NCI-H524 treated with DMSO at 0.1 percent for 48 hours (cell line): ENCODE data around the gene TCFL5.
"Not testable (repeated sequence)": the region's sequence is repeated elsewhere in the genome, so short reads cannot be mapped to it uniquely, and the experiment has no call there.

Experiments used
- DNase-seq: peaks from one replicate; lab custom pipeline; 2025; lab: John Stamatoyannopoulos, UW

The TCFL5 gene

DNA sequence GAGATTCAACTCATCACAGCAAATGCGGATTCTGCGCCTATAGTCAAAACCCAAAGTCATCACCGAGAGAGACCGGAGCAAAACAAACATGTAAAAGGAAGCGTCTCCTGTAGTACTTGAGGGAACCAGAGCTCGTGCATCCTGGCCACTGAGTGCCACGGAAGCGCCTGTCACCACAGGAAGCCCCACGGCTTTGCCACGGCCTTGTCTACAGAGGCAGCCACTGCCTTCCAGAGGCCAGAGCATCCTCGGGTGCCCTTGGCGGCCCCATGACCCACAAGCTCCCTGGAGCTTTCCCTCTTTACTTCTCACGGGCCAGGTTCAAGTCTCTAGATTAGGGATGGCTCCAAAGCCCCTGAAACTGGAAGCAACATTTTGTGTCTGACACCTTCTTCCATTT lies 7.5 kb downstream of the TCFL5 start:
- DNase-seq, result no peak

DNA sequence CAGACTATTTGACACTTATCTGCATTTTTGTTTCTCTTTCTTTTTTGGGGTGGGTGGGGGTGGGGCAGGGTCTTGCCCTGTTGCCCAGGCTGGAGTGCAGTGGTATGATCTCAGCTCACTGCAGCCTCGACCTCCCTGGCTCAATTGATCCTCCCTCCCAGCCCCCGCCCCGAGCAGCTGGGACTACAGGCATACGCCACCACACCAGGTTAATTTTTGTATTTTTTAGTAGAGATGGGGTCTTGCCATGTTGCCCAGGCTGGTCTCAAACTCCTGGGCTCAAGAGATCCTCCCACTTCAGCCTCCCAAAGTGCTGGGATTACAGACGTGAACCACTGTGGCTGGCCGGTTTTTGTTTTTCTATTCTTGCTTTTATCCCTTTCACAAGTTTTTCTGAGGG lies 8.3 kb downstream of the TCFL5 start:
- DNase-seq, result not testable (repeated sequence)

DNA sequence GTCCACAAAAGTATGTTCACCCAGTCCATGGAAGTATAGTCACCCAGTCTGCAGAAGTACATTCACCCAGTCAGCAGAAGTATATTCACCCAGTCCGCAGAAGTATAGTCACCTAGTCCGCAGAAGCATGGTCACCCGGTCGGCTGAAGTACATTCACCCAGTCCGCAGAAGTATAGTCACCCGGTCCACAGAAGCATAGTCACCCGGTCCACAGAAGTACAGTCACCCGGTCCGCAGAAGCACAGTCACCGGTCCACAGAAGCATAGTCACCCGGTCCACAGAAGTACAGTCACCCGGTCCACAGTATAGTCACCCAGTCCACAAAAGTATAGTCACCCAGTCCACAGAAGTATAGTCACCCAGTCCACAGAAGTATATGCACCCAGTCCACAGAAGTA lies 8.8 kb downstream of the TCFL5 start:
- no peak for DNase-seq

DNA sequence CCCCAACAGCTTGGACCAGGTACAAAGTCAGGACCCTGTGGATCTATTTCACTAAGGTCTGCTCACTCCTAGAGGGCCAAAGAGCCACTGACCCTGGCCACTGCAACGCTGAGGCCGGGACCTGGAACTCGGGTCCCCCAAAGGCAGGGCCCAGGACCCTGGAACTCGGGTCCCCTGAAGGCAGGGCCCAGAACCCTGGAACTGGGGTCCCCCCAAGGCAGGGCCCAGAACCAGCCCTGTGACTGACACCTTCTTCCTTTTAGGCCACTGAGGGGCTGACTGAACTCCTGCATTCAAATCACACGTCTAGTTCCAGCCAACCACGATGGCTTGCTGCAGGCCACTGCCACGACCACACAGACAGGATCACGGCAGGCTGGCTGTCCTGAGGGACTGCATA lies 9.4 kb downstream of the TCFL5 start:
- no peak for DNase-seq

DNA sequence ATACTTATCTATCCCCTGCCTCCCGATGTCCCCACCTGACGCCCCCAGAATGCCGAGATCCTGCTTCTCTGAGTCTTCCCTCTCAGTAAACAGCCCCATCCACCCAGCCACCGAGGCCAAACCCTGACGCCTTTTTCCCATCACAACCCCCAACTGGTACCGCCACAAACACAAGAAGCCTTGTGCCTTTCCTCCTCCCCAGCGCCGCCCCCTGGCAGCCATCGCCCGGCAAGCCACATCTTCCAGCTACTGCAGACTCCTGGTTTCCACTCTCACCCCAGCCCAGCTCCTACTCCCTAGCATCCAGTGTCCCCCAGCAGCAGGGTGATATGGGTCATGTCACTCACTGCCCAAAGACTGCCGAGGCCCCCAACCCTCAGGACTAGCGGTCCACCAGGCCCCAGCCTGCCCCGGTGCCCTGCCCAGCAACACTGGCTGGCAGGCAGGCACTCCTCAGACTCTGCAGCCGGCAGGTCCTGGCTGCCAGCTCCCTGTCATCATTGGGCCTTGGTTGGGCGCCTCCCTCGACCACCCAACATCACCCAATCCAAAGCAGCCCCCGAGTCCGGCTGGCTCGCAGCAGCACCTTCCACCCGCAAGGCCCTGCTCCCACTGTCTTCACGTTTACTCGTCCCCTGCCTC lies 11.2 kb downstream of the TCFL5 start:
- no peak for DNase-seq

DNA sequence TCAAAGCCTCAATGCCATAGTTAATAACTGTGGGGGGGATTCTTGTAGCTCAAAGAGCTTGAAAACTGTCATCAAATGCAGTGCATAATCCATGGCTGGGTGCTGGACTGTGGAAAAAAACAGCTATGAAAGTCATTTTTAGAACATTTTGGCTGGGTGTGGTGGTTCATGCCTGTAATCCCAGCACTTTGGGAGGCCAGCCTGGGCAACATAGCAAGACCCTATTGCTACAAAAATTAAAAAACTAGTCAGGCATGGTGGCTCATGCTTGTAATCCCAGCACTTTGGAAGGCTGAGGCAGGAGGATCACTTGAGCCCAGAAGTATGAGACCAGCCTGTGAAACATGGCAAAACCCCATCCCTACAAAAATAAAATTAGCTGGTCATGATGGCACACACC lies 12.2 kb downstream of the TCFL5 start:
- DNase-seq, result no peak

DNA sequence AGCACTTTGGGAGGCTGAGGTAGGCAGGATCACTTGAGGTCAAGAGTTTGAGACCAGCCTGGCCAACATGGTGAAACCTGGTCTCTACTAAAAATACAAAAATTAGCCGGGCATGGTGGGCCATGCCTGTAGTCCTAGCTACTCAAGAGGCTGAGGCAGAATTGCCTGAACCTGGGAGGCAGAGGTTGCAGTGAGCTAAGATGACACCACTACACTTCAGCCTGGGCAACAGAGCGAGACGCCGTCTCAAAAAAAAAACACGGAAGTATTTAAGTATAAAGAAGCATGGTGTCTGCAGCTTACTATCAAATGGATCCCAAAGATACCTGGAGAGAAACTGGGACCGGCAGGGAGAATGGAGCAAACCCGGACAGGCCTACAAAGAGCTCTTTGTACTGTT lies 12.7 kb downstream of the TCFL5 start:
- DNase-seq, result not testable (repeated sequence)

DNA sequence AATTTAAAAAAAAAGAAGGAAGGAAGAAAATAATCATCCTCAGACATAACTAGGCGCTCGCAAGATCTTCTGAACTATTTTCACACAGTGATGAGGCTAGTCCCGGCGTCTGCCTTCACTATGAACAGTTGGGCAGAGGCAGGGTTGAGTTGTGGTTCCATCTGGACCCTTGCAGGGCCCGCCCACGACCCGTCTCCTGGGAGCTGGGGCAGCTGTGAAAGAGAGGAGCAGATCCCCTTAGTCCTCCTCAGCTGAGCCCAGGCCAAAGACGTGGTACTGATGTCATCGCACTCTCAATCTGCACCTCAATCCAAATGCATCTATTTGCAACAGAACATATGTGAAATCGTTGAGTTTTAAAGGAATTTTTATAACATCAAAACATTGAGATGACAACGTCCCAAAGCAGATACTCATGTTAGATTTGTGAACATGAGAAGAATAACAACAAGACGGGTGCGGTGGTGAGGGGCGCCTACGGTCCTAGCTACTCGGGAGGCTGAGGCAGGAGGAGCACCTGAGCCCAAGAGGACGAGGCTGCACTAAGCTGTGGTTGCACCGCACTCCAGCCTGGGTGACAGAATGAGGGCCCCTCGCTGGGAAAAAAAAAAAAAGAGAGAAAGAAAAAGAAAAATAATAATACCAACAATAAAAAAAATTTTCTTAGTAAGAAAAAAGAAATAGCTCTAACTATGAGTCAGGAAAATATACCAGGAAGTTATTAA lies 15.3 kb downstream of the TCFL5 start:
- peak; percentile 67 for DNase-seq

DNA sequence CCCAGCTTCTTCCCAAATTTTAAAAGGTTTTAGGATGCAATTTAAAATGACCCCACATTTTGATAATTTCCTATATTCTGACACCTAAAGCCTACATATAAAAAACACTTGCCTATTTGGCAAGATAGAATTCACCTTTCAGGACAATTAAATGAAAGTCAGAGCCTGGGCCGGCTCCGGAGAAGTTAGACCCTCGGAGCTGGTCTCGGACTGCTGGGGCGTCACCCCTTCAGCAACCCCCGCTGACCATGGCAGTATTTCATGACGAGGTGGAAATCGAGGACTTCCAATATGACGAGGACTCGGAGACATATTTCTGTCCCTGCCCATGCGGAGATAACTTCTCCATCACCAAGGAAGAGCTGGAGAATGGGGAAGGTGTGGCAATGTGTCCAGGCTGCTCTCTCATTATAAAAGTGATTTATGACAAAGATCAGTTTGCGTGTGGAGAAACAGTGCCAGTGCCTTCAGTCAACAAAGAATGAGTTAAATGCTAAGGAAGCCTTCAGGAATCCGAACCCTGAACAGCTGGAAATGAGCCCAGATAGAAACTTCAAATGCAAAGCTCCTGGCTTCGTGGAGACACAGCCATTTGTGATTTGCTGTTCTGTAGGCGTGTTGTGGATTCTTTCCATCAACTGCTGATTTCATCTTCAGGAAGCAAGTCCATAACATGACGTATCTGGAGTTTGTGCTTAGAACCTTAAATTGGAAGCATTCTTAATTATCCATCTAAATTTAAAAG lies 16.0 kb downstream of the TCFL5 start:
- DNase-seq, result no peak

DNA sequence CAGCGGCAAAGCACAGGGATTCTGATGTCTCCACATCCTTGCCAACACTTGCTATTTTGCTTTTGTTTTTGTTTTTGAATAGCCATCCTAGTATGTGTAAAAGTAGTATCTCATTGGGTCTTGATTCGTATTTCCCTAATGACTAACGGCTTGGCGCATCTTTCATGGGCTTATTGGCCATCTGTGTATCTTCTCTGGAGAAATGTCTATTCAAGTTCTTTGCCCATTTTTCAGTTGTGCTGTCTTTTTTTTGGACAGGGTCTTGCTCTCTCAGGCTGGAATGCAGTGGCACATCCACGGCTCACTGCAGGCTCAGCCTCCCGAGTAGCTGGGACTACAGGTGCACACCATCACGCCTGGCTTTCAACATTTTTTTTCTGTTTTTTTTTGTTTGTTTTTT lies 17.4 kb downstream of the TCFL5 start:
- DNase-seq, result no peak

DNA sequence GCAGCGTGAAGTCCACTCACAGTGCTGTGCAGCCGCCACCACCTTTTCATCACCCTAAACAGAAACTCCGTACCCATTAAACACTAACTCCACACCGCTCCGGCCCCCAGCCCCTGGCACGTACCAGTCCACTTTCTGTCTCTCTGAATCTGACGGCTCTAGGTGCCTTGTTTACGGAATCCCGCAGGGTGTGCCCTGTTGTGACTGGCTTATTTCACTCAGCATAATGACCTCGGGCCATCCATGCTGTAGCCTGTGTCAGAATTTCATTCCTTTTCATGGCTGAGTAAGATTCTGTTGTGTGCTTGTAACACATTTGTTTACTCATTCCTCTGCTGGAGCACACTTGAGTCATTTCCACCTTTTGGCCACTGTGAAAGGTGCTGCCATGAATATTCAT lies 18.0 kb downstream of the TCFL5 start:
- no peak for DNase-seq

DNA sequence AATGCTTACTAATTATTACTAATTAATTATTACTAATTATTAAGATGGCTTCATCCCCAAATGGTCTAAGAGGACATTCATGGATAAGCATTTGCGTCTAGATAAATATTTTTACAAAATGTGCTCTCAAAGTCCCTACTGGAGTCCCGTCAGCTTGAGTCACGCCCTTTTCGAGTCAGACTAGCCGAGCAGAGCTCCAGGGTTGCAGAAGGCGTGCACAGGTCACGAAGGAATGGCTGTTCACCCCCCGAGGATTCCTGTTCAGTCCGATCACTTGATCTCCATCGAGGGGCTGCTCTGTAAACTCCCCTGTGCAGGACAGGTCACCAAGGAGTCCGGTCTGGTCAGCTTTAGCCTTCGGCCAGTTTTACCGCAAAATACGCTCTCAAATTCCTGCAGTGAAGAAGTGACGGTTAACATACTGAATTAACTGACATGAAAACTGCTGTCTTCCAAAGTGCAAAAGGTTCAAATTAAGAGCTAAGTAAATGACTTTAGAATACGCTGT lies 19.9 kb downstream of the TCFL5 start:
- no peak for DNase-seq

DNA sequence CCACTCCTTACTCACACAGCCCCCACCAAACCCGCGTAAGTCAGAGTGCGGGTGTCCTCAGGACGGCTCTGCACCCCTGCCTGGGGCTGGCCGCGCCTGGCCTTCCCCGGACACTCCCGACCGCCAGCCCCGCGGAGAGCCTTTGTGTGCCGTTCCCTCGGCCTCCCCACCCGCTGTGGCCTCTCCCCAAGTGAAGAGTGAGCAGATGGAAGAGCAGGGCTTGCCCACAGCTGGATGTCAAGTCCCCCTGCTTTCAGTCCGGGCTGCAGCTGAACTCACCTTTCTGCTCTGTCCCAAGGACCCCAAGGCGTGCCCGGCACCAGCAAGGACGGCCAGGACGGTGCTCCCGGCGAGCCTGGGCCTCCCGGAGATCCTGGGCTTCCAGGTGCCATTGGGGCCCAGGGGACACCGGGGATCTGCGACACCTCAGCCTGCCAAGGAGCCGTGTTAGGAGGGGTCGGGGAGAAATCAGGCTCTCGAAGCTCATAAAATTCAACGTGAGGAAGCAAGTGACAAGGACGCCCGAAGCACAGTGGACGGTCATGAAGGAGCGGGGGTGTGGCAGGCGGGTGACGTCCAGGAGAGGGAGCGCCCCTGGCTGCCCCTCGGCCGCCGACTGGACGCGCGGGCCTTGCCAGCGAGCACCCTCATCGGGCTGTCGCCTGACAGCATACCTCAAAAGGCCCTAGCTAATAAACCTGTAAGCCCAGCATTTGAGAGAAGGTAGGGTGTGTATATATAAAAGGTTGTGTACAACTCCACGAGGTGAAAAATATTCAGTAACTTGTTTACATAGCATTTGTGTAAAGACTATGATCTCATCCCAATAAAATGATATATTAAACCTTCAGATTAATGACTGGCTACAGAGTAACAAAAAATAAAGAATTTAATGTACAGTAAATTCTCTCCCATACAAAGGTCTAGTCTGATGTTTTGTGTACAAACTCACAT lies 21.1 kb downstream of the TCFL5 start:
- no peak for DNase-seq

DNA sequence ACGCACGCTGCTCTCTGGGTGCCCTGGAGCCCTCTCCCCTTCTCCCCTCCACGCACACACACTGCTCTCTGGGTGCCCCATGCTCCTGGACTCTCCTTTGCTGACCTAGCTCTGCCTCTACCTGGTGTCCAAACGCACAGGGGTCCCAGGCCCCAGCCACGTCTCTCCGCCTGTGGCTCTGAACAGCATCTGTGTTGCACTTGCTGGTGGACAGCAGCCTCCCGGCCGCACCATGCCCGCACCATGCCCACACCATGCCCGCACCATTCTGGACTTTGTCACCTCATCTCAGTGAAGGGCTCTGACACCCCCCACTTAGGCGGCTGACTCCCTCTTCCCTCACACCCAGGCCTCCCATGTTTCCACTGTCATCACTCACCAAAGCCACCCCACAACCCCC lies 21.8 kb downstream of the TCFL5 start:
- no peak for DNase-seq

DNA sequence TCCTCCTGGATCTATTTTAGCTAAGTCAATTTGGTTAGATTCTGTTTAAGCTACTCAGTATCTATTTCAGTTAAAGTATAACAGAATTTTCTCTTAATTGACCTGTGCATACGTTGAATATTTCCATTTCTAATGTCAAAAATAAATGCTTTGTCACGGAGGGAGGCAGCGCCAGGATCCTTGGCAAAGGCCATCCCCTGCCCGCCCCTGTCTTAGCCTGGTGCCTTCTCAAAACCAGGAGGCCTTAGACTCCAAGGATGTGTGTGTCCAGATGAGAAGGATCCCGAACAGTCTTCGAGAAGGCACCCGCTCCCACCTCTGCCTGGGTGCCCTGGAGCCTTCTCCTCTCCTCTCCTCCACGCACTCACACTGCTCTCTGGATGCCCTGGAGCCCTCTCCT lies 22.4 kb downstream of the TCFL5 start:
- no peak for DNase-seq

DNA sequence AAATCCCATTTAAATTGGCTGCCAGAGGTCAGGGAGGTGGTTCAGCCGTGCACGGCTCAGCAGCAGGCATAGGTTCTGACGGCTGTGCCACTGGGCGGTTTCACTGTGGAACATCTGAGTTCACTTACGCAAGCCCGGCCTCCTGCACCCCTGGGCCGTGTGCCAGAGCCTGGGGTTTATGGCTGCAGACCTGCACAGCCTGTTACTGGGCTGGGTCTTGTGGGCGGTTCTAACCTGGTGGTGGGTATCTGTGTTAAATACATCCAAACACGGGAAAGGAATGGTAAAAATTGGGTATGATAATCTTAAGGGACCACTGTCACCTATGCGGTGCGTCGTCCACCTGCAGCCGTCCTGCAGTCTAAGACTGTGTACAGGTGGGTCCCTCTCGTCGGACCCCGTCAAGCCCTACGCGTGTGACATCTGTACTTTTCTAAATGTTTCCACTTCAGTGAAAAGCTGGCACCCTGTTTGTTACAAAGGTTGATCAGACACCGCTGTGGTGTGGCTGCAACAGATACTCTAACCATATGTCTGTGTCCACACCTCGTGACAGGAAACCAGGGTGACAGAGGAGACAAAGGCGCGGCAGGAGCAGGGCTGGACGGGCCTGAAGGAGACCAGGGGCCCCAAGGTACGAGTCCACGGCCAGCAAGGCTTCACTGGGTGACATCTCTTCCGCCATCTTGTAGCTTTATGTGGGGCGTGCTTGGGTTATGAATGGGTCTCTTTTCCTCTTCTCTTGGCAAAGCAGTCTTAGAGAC lies 23.3 kb downstream of the TCFL5 start:
- DNase-seq, result peak; percentile 5

DNA sequence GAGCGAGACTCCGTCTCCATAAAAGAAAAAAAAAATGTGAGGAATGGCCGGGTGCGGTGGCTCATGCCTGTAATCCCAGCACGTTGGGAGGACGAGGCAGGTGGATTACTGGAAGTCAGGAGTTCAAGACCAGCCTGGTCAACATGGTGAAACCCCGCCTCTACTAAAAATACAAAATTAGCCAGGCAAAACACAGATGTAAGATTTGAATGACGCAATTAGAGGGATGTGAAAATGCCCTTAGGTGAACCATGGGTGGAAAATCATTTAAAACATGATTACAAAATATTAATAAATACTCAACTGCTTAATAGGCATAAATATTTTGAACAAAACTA lies 23.9 kb downstream of the TCFL5 start:
- no peak for DNase-seq

DNA sequence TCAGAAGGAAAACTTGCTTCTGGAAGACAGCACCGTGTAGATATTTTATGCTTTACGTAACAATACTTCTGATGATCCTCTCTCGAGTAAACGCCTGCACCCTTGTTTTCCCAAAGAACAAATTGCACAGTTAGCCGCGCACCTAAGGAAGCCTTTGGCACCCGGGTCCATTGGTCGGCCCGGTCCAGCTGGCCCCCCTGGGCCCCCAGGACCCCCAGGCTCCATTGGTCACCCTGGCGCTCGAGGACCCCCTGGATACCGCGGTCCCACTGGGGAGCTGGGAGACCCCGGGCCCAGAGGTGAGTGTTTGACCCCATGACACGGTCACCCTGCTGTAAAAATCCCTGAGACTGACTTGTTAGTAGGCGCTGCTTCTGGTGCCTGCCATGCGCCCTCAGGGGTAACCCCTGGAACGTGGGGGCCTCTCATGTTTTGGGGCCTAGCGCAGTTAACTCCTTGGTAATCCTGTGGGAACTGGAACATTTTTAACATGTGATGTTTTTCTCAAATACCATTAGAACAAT lies 24.6 kb downstream of the TCFL5 start:
- no peak for DNase-seq

DNA sequence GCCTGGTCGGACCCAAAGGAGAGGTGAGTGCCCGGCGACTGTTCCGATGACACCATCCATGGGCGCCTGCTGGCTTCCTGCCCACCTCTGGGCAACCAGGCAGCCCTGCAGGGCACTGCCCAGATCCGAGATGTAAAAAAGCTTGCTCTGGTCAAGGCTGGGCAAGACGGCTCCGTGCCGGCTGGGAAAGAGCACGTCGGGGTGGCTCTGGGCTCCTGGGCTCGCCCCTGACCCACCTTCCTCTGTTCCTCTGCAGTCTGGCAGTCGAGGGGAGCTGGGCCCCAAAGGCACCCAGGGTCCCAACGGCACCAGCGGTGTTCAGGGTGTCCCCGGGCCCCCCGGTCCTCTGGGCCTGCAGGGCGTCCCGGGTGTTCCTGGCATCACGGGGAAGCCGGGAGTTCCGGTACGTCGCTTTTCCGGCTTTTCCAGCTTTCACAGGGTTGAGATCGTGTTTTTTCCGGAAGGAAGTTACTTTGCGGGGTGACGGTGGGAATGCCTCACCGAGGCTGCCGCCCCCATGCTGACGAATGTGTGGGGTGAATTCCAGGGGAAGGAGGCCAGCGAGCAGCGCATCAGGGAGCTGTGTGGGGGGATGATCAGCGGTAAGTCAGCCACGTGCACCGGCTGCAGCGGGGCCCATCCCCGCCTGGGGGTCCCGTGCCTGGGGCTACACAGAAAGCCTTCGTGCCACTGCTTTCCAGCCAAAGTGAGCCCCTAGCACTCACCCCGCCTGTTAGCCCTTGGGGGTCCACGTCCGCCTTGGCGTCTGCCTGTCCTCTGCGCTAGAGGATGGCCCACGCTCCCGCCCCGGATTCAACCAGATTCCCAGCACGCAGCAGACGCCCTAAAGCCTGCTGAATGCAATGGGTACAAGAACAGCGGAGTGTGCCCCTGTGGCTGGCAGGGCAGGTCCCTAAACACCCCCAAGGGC lies 25.4 kb downstream of the TCFL5 start:
- DNase-seq, result no peak
